ENCODE data around the gene GJD3. TPM values are rescaled to one million over a fixed set of nuclear protein-coding genes. Genes with fewer than 3 reads are reported as not detected.
"Not testable (repeated sequence)": the region's sequence is repeated elsewhere in the genome, so short reads cannot be mapped to it uniquely, and the experiment has no call there.

GJD3 gene, protein sequence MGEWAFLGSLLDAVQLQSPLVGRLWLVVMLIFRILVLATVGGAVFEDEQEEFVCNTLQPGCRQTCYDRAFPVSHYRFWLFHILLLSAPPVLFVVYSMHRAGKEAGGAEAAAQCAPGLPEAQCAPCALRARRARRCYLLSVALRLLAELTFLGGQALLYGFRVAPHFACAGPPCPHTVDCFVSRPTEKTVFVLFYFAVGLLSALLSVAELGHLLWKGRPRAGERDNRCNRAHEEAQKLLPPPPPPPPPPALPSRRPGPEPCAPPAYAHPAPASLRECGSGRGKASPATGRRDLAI
- not detected in 2 replicates for total RNA-seq (2014; rRNA removed; shearing (Covaris generic))

- no peak for DNase-seq (ENCODE audit: low spot score)
Observed at GRCh38 chr17:40364121-40364861, at the start of gene GJD3. TSS of gene GJD3 (minus strand) at chr17:40364737. CDS start at chr17:40363815, 922 bp downstream.

DNA sequence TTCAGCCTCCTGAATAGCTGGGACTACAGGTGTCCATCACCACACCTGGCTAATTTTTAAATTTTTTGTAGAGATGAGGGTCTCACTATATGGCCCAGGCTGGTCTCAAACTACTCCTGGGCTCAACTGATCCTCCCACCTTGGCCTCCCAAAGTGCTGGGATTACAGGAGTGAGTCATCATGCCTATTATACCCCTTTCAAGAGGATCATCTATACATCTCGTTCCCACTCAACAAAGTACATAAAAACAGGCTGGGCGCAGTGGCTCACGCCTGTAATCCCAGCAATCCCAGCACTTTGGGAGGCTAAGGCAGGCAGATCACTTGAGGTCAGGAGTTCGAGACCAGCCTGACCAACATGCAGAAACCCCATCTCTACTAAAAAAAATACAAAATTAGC is 49.8 kb upstream of the GJD3 start:
- DNase-seq (ENCODE audit: low spot score) = not testable (repeated sequence)

GRCh38 chr17:40412880-40413279 is 48.3 kb upstream of the GJD3 start:
- DNase-seq (ENCODE audit: low spot score) = no peak

- DNase-seq (ENCODE audit: low spot score) = no peak
Observed at GRCh38 chr17:40411821-40412220, 47.3 kb upstream of the GJD3 start.

GRCh38 chr17:40410082-40410481 is 45.5 kb upstream of the GJD3 start:
- DNase-seq (ENCODE audit: low spot score) = no peak

GRCh38 chr17:40409540-40409939 is 45.0 kb upstream of the GJD3 start:
- DNase-seq (ENCODE audit: low spot score) = not testable (repeated sequence)

- no peak for DNase-seq (ENCODE audit: low spot score)
Observed at GRCh38 chr17:40407460-40407859, 42.9 kb upstream of the GJD3 start.

- no peak for DNase-seq (ENCODE audit: low spot score)
Observed at GRCh38 chr17:40404003-40404402, 39.5 kb upstream of the GJD3 start.

DNA sequence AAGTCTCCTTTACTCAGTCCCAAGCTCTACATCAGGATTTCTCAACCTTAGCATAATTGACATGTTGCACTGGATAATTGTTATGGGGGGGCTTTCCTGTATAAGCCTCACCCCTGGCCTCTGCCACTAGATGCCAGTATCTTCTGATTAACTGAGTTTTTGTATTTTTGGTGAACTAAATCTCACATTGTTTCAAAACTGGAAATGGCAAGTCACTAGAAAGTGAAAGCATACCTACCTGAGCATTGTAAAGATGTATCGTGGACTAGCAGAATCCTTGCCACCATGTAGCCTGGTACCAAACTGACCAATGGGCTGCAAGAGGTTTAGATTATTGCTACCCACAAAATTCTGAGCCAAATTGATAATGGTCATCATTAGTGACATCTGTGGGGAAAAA is 38.1 kb upstream of the GJD3 start:
- DNase-seq (ENCODE audit: low spot score) = no peak

DNA sequence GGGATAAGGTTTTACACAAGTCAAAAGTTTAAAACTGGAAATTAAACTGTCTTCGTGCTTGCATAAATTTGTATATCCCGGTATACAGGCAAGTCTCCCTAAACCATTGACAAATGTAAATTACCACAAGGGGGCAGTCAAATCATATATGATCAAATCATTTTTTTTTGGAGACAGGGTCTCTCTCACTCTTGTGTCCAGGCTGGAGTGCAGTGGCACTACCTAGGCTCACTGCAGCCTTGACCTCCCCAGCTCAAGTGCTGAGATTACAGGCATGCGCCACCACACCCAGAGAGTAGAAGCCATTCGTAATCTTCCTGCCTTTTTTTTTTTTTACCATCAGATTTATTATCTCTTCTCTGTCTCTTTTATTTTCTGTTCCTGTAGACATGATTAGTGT is 34.6 kb upstream of the GJD3 start:
- DNase-seq (ENCODE audit: low spot score) = peak; percentile 66

- DNase-seq (ENCODE audit: low spot score) = not testable (repeated sequence)
Observed at GRCh38 chr17:40386555-40386954, 22.0 kb upstream of the GJD3 start.

DNA sequence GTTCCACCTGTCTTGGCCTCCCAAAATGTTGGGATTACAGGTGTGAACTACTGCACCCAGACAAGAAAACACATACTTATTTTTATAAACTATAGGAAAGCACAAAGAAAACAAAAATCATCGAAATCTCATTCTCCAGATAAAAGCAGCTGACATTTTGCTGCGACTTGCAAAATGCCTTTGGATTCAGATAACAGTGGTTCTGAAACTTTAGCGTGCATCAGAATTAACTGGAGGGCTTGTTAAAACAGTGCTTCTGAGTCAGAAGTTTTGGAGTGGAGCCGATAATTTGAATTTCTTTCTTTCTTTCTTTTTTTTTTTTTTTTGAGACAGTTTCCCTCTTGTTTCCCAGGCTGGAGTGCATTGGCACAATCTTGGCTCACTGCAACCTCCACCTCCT is 17.7 kb upstream of the GJD3 start:
- DNase-seq (ENCODE audit: low spot score) = no peak

DNA sequence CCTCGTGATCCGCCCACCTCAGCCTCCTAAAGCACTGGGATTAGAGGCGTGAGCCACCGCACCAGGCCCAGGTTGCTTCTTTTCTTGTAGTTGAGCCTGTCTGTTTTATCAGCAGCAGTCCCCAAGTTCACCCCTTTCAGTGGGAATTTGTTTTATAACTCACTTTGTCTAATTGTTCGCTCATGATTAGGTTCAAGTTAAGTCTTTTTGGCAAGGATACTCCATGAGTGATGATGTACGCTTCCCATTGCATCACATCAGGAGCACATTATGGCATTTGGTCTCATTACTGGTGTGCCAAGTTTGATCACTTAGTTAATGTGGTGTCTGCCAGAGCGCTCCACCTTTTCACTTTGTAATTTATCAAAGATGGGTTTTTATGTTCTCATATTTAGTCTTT is 14.4 kb upstream of the GJD3 start:
- DNase-seq (ENCODE audit: low spot score) = no peak

DNA sequence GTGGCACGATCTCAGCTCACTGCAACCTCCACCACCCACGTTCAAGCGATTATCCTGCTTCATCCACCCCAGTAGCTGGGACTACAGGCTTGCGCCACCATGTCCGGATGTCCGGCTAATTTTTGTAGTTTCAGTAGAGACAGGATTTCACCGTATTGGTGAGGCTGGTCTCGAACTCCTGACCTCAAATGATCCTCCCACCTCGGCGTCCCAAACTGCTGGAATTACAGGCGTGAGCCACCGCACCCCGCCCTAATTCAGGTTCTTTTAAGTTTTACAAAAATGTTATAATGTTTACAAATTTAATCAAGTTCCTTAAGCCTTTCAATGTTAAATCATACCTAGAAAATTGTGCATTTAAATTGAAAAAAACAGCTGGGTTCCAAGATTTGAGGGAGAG is 13.3 kb upstream of the GJD3 start:
- no peak for DNase-seq (ENCODE audit: low spot score)

DNA sequence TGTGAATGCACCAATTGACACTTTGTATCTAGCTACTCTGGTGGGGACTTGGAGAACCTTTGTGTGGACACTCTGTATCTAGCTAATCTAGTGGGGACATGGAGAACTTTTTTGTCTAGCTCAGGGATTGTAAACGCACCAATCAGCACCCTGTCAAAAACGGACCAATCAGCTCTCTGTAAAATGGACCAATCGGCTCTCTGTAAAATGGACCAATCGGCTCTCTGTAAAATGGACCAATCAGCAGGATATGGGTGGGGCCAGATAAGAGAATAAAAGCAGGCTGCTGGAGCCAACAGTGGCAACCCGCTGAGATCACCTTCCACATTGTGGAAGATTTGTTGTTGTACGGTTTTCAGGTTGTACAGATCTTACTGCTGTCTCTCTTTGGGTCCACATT is 12.0 kb upstream of the GJD3 start:
- DNase-seq (ENCODE audit: low spot score) = not testable (repeated sequence)

- DNase-seq (ENCODE audit: low spot score) = not testable (repeated sequence)
Observed at GRCh38 chr17:40375786-40376185, 11.2 kb upstream of the GJD3 start.

DNA sequence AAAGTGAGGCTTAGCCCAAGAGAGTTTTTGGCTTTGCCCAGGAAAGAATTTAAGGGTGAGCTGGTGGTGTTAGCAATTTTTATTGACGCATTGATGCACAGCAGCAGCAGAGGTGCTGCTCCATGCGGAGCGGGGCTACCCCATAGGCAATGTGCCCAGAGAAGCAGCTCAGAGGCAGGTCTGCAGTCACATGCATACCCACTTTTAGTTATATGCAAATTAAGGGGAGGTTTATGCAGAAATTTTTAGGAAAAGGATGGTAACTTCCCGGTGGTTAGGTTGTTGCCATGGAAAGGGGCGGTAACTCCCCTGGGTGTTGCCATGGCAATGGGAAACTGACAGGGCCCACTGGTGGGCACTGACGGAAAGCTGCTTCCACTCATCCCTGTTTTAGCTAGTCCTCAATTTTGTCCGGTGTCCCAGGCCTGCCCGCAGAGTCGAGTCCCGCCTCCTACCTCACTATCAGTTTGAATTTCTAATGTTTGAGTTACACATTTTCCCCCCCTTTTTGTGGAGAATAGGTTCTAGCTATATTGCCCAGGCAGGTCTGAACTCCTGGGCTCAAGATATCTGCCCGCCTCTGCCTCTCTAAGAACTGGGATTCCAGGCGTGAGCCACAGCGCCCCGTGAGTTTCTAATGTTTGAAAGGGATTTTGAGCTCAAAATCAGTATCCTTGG is 10.4 kb upstream of the GJD3 start:
- no peak for DNase-seq (ENCODE audit: low spot score)

DNA sequence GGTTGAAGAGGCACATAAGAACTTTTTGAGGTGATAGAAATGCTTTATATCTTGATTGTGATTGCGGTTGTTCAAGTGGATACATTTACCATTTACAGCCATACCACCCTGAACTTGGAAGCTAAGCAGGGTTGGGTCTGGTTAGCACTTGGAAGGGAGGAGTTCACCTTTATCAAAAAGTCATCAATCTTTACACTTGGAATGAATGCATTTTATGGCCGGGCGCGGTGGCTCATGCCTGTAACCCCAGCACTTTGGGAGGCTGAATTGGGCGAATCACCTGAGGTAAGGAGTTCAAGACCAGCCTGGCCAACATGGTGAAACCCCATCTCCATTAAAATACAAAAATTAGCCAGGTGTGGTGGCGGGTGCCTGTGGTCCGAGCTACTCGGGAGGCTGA is 9.5 kb upstream of the GJD3 start:
- DNase-seq (ENCODE audit: low spot score) = no peak

DNA sequence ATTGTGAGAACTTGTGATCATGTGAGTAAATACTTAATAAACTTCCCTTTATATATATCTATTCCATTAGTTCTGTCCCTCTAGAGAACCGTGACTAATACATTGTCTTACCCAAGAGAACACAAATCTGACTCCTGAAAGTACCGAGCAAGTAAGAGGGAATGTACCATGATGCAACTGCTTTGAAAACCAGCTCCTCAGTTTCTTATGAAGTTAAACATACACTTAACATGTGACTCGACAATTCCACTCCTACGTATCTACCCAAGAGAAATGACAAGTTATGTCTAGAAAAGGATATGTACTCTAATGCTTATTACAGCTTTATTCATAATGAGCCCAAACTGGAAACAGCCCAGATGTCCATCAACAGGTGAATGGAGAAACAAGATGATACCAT is 8.8 kb upstream of the GJD3 start:
- DNase-seq (ENCODE audit: low spot score) = no peak

- not testable (repeated sequence) for DNase-seq (ENCODE audit: low spot score)
Observed at GRCh38 chr17:40372644-40373043, 8.1 kb upstream of the GJD3 start.

DNA sequence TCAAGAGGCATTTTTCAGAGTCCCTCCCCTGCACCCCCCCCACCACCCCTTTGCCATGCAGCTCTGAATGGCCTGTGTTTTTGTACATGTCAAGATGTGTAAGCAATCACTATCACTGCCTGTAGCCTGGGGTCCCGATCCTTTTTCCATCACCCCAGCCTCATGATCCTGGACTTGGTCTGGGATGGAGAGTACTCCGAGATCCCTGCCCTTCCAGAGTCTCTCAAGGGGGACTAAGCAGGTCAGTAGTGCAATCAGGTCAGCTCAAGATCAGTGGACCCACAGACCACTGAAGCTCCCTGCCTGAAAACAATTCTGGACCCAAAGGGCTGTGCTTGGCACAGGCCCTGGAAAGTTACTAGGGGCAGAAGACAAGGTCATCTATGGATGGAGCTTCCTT is 7.5 kb upstream of the GJD3 start:
- no peak for DNase-seq (ENCODE audit: low spot score)

DNA sequence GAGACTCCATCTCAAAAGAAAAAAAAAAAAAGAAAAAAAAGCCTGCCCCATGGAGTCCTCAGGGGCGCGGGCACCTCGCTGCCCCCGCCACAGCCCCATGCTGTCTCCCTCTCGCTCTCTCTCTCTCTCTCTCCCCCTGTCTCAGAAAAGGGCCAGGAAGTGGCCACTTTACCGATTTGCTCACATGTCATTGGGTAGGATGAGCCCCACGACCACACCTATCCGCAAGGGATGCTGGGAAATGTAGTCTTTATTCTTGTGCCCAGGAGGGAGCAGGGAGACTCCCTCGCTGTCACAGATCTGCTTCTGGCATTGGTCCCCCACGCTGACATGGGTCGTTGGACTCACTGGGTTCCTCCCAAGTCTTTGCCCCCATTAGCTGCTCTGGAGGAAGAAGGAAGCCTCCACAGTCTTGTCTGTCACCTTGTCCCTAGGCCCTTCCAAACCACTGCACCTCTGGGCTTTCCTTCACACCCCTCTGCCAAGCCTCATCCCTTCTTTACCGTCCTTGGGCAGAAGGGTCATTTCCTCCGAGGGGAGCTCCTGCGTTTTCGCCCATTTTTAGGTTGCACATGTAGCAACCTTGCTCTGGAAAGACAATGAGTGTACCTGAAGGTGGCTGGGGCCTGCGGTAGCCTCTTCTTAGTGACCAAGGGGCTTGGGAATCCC is 6.9 kb upstream of the GJD3 start:
- DNase-seq (ENCODE audit: low spot score) = no peak

Data from HT-29 (cell line).